ENCODE results near the gene NUDT22.

Gene NUDT22, protein sequence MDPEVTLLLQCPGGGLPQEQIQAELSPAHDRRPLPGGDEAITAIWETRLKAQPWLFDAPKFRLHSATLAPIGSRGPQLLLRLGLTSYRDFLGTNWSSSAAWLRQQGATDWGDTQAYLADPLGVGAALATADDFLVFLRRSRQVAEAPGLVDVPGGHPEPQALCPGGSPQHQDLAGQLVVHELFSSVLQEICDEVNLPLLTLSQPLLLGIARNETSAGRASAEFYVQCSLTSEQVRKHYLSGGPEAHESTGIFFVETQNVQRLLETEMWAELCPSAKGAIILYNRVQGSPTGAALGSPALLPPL

DNA sequence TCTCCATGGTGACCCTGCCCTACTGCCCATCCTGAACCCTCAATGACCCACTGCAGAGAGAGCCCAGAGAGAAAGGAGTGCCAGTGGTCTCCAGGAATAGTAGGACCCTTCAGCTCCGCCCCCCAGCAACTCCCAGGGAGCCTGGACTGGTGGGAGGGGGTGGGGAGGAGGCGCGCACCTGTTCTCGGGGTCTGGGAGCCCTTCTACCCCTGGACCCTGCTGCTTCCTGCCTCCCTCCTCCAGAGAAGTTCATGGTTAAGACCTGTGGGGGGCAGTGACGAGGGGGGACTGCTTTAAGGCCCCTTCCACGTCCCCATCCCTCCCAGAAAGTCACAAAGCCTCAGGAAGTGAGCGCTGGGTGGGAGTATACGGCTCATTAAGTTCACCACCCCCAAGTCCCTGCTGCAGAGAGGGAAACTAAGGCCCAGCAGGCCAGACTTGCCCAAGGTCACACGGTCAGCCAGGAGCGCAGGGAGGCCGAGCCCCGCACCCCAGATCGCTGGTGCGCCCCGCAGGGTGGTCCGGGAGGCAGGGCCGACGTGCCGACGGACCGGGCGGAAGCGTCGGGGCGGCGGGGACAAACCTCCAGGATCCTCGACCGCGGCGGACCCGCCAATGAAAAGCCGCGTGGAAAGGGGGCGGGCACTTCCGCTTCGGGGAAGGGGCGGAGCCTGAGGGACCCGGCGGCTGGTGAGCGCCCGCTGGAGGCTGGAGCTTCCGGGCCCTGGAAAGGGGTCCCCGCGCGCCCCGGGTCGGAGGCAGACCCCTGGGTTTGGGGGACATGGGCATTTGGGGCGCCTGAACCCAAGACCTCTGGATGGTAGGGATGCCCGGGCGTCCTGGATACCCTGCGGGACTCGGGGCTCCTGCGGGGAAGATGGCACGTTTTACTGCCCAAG lies at the start of gene NUDT22, which contains the start of gene TRPT1:
Gene NUDT22, plus strand, starts transcription at position 667 of the 899 bp plus-strand sequence. CDS start 379 bp downstream, outside the sequence.
Gene TRPT1, minus strand, starts transcription at position 579 of the 899 bp plus-strand sequence. Its CDS starts 326 bp downstream, at position 253.
- DNase-seq: peak; percentile 81

DNA sequence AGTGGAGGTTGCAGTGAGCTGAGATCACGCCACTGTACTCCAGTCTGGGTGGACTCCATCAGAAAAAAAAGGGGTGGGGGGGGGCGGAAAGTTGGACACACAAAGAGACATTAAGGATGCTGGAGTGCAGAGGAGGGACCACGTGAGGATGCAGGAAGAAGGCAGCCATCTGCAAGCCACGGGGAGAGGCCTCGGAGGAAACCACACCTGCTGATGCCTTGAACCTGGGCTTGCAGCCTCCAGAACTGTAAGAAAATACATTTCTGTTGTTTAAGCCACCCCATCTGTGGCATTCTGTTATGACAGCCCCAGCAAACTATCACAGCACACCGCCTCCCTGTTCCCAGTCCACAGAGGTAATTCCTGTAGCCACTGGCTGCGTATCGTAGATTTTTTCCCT lies 49.3 kb upstream of the NUDT22 start:
- DNase-seq: no peak

DNA sequence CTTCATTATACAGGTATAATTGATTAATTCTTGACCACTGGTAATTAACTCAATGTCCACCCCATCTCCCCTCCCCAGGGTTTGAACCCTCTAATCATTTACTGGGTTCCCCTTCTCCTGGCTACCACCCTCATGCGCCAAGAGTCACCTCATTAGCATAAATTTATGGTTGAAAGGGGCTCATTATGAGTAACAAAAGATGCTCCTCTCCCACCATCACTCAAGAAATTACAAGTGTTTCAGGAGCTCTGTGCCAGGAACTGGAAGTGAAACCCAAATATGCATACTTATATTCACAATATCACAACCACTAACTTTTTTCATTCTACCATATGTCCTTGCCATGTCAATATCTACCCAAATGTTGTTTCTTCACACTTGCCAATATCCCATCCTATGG lies 47.9 kb upstream of the NUDT22 start:
- DNase-seq: no peak

DNA sequence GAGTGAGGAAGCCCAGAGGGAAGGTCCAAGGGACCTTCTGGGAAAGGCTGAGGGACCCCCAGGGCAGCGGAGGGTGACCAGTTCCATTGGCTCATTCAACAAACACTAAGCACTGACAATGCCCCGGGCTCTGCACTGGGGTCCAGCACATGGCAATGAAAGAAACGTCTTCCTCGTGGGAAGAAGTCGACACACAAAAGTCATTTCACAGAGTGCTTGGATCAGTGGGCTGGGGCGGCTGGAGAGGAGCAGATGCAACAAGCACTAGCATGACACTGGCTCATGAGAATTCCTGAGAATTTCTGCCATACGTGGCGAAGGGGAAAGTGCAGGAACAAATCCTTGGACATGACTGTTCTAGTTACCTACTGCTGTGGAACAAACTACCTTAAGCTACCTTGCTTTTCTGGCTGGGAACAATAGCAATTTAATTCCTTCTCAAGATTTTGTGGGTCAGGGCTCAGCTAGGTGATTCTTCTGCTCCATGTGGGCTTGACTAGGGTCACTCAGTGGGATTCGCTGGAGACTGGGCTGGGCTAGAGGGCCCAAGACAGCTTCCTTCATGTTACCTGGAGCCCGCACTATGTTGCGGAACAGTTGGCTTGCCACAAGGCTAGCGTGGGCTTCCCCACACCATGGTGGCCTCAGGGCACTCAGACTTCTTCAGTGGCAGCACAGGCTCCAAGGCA lies 47.0 kb upstream of the NUDT22 start:
- no peak for DNase-seq

DNA sequence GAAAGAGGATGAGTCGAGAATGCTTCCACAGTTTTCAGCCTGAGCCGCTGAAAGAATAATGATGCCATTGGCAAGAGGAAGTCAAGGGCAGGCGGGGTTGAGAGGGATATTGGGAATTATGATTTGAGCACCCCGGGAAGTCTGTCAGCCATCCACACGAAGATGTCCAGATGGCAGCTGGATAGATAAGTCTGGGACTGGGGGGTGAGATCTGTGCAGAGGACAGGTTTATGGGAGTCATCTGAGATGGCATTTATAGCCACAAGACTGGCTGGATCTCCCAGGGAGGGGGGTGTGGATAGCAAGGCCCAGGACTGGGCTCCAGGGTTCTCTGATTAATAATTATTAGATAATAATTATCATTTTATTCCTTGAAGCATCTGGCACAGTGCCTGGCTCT lies 45.2 kb upstream of the NUDT22 start:
- DNase-seq: no peak

DNA sequence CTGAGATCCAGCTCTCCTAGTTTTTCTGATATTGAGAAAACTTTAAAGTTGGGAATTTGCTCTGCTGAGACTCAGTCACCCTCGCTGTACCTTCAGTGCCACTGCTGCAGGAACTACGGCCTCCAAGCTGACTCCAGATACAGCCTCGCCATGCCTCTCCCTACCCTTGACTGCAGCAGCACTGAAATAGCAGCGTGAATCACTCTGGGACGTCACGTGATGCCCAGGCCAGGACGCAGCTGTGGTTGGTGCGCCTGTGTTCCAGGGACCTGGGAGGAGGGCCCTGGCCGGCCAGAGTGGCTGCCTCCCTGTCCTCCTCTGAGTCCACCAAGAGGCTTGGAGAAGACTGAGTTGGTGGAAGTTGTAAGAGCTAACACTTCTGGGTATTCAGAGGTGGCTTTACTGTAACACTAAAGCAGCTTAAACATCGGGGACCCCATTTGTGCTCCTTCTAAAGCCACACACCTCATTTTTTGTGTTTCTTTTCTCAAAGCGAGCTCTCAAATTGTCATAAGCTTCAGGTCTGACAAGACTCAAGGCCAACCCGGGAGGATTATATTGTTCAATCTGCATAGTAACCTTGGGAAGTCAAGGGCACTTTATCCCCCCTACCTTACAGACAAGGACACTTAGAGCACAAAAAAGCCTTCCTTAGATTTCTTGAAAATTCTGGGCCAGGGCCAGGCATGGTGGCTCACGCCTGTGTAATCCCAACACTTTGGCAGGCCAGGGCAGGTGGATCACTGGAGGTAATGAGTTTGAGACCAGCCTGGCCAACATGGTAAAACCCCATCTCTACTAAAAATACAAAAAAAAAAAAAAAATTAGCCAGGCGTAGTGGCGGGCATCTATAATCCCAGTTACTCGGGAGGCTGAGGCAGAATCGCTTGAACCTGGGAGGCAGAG lies 44.3 kb upstream of the NUDT22 start:
- peak; percentile 88 for DNase-seq

DNA sequence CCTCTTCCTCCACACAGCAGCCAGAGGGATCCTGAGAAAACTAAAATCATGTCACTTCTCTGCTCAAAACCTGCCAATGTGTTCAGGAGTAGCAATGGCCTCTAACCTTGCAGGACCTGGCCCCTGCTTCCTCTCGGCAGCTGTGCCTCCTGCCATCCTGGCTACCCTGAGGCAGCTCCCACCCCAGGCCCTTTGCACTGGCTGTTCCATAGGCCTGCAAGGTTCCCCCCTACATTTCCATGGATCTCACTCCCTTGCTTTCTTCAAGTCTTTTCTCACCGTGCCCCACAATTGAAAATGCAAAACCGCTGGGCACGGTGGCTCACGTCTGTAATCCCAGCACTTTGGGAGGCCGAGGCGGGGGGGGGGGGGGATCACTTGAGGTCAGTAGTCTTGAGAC lies 42.2 kb upstream of the NUDT22 start:
- DNase-seq: no peak

DNA sequence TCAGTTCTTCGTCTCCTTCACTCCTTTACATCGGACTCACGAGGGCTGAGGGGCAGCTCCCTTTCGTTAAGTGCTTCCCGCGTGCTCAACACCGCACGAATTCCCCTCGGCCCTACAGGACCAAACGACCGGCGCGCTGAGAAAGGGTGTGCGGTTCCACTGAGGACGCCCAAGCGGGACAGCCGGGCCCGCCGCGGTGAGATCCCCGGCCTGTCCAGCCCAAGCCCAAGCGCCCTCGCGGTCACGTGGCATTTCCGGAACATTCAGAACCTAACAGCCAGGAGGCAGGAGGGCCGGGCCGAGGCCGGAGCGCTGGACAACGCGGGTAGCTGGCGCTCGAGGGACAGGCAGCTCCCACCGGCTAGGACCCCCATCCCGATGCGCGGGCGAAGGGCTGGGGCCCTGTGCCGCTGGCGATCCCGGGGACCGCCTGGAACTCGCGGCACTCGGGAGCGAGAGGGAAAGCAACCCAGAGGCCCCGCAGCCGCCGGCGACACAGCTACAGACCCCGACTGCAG lies 40.8 kb upstream of the NUDT22 start:
- no peak for DNase-seq

DNA sequence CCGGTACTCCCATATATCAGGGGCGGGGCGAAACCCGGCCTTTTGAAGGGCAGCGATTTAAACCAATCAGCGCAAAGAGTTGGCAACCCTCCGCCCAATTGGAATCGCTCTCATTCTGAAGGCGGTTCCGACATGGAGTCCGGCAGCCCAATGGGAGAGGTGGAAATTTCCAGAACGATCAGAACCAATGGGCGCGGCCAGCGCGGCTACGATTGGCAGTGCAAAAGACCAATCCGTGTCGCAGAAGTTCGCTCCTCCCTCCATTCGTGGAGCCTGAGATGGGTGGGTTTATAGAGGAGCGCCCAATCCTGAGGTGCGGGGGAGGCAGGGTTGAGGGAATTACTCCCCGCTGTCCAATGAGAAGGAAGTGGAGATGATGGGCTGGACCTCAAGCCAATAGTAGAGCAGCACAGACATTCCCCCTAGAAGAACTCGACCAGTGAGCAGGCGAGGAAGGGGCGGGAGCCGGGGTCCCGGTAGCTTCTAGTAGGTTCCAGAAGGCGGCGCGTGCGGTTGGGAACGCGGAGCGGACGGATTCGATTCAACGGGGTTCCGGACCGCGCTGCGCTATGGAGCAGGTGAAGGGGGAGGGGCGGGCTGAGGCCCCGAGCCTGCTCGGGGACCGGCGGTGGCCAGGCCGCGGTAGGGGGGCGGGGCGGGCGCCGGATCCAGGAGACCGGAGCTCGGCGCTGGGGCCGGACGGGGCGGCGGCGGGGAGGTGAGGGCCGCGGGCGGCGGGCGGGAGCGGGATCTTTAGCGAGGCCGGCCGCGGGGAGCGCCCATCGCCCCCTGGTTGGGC lies 40.2 kb upstream of the NUDT22 start, which contains the start of gene STIP1:
Gene STIP1, plus strand, starts transcription at position 479 of the 799 bp plus-strand sequence. Its CDS starts 91 bp downstream, at position 570.
- peak; percentile 100 for DNase-seq

DNA sequence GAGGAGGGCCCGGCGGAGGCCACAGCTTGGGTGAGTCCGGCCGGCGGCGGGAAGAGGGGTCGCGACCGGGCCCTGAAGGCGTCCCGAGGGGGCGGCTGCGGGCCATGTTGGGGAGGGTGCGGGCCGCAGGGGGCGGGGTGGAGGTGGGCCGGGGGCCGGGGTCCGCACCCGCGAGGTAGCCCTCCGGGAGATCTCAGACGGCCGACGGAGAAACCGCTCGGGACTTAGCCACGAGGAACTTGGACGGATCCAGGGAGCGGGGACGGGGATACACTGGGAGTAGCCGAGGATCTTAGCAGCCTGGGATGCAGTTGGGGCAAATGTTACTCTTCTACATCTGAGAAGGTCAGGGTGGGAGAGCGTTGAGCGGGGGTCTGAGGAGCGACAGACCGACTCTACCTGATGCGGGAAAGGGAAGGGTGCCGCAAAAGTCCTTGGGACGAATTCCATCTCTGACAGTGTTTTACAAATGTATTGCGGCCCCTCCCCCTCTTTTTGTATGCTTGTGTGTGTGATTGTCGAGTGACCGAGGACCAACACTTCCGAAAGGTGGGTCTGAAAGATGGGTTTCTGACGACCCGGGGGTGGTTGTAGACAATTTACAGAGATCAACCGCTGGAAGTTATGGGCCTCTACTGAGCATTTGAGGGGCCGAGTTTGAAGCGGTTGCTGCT lies 39.4 kb upstream of the NUDT22 start:
- DNase-seq: no peak

DNA sequence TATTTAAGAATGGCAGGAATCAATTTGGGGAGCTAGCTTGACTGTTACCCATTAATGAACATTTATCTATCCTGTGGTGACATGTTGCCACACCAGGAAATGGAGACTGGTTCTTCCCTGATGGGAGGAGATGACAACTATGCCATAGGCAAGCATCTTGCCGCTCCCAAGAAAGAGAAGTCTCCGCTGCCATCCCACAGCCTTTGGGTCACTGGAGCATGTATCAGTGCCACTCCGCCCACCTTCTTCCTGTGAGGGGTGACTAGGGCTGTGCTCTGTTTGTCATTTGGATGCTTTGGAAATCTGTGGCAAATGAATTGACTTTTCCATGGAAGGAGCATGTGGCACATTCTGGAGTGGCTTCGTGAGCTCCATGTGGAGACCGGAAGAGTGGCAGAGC lies 33.6 kb upstream of the NUDT22 start:
- no peak for DNase-seq

DNA sequence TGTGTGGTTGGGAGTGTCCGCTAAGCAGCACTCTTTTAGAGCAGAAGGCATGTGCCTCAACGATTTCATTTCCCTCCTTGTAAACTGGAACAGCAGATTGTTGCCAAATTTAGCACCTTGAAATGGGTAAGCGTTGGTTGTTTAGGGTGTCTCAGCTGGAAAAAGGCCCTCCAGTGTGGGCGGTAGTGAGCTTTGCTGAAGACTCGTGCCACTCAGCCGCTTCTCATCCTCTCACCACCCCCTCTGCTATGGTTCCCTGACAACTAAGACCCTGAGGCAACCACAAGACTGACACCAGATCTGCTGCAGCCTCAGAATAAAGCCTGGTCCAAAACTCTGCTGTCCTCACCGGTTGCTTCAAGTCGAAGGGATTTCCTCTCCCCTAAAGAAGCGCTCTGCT lies 29.4 kb upstream of the NUDT22 start:
- DNase-seq: no peak

DNA sequence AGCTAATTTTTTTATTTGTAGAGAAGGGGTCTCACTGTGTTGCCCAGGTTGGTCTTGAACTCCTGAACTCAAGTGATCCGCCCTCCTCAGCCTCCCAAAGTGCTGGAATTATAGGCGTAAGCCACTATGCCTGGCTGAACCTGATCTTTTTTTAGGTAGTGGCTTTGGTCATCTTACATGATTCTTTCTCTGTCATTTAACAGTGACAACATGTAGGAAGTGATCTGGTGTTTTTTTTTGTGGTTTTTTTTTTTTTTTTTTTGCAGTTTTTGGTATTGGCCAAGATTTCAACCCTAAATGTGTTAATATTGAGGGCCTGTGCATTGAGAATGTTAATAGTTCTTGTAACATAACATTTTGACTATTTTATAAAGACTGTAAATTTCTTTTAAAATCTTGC lies 27.6 kb upstream of the NUDT22 start:
- DNase-seq: no peak

DNA sequence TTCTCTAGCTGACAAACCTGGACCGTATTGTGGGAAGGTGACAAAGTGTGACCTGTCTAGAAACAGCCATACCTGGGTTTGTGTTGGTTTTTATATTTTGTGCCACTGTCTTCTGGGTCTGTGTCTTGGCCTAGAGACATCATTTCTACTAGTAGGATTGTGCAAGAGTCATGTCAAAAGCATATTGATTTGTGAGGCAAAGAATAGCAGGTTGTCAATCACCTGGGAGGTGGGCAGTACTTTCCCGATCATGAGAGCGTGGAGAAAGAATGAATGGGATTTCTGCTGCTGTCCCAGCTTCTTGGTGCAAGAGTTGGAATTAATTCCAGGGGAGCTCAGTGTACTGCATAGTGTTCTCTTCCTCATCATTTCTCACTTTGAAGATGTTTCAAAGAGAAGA lies 24.5 kb upstream of the NUDT22 start:
- no peak for DNase-seq

DNA sequence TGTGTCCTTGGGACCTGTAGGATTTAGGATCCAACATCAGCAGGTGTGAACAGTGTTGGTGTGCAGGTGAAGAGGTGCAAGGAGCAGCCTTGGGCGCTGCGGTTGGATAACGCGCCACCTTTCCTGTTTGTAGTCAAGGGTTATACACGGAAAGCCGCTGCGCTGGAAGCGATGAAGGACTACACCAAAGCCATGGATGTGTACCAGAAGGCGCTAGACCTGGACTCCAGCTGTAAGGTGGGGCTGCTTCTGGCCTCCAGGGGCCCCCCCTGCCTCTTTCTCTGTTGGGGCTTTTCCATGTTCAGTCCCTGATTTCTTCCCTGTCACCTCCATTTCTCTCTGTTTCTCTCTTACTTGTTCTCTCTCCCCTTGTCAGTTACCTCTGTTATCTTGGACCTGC lies 23.1 kb upstream of the NUDT22 start:
- DNase-seq: no peak

DNA sequence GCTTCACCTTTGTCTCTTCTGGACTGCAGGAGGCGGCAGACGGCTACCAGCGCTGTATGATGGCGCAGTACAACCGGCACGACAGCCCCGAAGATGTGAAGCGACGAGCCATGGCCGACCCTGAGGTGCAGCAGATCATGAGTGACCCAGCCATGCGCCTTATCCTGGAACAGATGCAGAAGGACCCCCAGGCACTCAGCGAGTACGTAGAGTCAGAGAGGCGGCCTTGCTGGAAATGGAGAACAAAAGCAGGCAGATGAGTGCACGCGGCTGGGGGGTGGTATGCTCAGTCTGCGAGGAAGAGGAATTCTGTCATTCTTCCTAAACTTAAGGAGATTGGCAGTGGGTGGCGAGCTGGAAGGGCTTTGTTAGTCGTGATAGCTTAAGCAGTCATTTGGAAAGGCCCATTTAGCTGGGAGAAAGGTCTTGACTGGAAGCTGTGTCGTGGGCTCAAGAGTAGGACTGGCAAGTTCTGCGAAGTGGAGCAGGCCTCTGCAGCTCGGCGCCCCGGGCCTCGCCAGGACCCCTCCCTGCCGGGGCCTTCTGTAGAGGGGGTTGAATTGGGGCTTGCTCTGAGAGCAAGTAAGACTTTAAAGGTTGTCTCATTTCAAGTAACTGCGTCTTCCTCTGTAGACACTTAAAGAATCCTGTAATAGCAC lies 22.5 kb upstream of the NUDT22 start:
- DNase-seq: no peak

DNA sequence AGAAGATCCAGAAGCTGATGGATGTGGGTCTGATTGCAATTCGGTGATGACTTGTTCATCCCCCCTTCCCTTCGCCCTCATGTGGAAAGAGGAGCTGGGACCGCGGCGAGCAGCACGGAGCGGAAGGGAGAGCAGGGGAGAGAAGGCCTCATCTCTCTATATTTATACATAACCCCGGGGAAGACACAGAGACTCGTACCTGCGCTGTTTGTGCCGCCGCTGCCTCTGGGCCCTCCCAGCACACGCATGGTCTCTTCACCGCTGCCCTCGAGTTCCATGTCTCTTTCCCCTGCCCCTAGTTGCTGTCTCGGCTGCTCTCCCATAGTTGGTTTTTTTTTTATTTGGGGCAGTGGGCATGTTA lies 22.0 kb upstream of the NUDT22 start:
- no peak for DNase-seq

DNA sequence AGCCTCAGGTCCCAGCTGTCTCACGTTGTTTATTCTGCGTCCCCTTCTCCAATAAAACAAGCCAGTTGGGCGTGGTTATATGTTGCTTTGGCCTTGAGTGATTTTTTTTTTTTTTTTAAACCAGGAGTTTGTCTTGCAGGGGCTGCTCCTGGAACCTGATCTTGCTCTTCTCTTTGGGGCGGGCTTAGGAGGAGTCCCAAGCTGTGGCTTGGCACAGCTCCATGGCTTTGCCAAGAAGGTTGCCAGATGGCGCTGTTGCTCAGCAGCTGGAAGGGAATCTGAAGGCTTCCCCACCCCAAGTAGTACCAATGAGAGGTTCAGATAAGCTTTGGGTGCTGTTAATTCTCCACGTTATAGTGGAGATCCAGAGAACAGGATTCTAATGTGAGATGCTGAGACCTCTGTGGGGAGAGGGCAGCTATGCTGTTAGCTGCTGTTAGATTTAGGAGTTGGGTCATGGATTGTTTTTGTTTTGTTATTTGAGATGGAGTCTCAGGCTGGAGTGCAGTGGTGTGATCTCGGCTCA lies 21.5 kb upstream of the NUDT22 start:
- peak; percentile 95 for DNase-seq

DNA sequence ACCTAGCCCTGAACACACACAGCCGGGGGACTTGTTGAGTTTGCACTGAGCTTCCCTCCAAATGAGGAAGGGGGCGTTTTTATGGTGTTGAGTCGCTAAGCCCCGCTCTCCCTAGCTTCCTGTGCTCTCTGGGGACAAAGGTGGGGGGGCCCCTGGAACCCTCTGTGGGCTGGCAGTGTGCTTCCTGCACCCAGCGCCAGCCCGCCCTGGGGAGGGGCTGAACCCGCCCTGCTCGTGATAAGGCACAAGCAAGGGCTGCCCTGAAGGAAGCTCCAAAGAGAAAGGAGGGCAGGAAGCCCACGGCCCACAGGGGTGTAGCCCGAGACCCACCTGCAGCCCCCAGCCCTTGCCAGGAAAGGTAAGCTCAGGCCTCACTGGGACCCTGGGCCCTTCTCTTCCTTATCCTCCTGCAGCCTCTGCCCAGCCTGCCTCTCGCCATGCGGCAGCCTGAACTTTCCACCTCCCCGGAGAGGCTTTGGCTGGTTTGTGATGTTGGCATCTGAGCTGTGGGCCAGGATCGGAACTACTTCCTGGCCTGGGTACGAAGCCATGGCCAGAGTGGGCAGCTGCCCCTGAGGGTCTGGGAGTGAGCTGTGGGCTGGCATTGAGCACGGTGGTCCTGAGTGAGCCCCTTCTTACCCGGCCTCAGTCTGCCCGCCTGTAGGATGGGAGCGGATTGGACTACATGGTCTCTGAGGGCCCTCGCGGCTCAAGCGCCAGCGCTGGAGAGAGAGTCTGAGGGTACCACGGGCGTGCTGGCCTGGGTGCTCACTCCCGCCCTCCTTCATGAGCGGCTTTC lies 19.4 kb upstream of the NUDT22 start, which contains the start of gene FERMT3:
Gene FERMT3, plus strand, starts transcription at position 265 of the 799 bp plus-strand sequence. CDS start 644 bp downstream, outside the sequence.
- no peak for DNase-seq
